ENCODE results near the gene C6orf132. TPM values are rescaled to one million over a fixed set of nuclear protein-coding genes. Genes with fewer than 3 reads are reported as not detected.

Gene C6orf132
- total and polyA plus RNA-seq, 2 of the 8 experiments (the other 6 are each of a cell fraction or from before 2014, with no cell fraction given): 31.5 to 64.0 TPM

- H3K4me3 ChIP-seq (ENCODE audit: extremely low read depth in 1 of 4, insufficient read depth in 2 of 4, low read depth in 3 of 4, low read length in 4 of 4): no peak overlapping the region
- H3K9ac ChIP-seq (replicated peaks in 1 of 4; ENCODE audit: extremely low read depth in 1 of 4, low read depth in 3 of 4, low read length in 3 of 4): no peak overlapping the region
- no peak overlapping the region for H2AK5ac ChIP-seq (ENCODE audit: low read depth, low read length)
- no peaks in the 10 kb centered on the region; a peak in 1 of 7 replicates for H3K4me1 ChIP-seq (replicated peaks in 1 of 4; ENCODE audit: control insufficient read depth in 3 of 4, insufficient read depth in 4 of 4, low read length in 3 of 4)
- no peak overlapping the region for H4K91ac ChIP-seq (replicated peaks; ENCODE audit: insufficient read length, low read length)
- H3K56ac ChIP-seq (replicated peaks; ENCODE audit: insufficient read length, low read depth, low read length): no peak overlapping the region
- peaks cover 0 to 6% of the 10 kb centered on the region in 2 experiments; a peak in 1 of 4 replicates for H3K79me2 ChIP-seq (ENCODE audit: control insufficient read depth in 1 of 2, insufficient read depth in 2 of 2, low read length in 2 of 2)
- H3K4ac ChIP-seq (replicated peaks; ENCODE audit: insufficient read length, low read depth, low read length): no peak overlapping the region
- no peak overlapping the region for H2BK15ac ChIP-seq (ENCODE audit: low read length)
- no peak overlapping the region for H3K14ac ChIP-seq (ENCODE audit: insufficient read length)
- 99% methylated on average over 8 of the region's 8 CpGs; no CpG with 5 or more reads in 1 of the 2 experiments for WGBS, 2 experiments (ENCODE audit: extremely low coverage in 1 of 2, insufficient coverage in 1 of 2, insufficient read length in 1 of 2, insufficient replicate concordance in 2 of 2, low coverage in 1 of 2, low lambda C conversion rate in 2 of 2, missing lambda C conversion rate in 1 of 2)
- peaks cover 18% of the 10 kb centered on the region for H3K79me1 ChIP-seq (ENCODE audit: low read depth, low read length)
- no peak overlapping the region for H2BK5ac ChIP-seq (ENCODE audit: low read depth, low read length)
- no peaks in the 10 kb centered on the region for H3K9me3 ChIP-seq (ENCODE audit: insufficient read depth in 2 of 2, low read depth in 1 of 2, low read length in 1 of 2)
- POLR2A ChIA-PET (ENCODE audit: partially characterized antibody): interaction anchor here (0.6 to 4.9 kb wide), 8 partner anchors 10 to 232 kb away, joined by 3 to 22 read pairs (median 5); partner anchors contain the start of gene C6orf132
- FAIRE-seq: no peak
- no peak overlapping the region for H2BK12ac ChIP-seq (ENCODE audit: low read depth, low read length)
- no peak for DNase-seq (ENCODE audit: low read depth in 1 of 2, low spot score in 2 of 2)
- no peaks in the 10 kb centered on the region for H3K27me3 ChIP-seq (replicated peaks in 1 of 4; ENCODE audit: control insufficient read depth in 3 of 4, extremely low read depth in 1 of 4, insufficient read depth in 3 of 4, low read length in 3 of 4)
- H3K23me2 ChIP-seq (ENCODE audit: low read depth, low read length): no peaks in the 10 kb centered on the region; the same call in 1 of the 2 replicates
- H2BK20ac ChIP-seq (ENCODE audit: low read length): no peak overlapping the region
- H3K23ac ChIP-seq (ENCODE audit: insufficient read length): no peak overlapping the region
- no peak overlapping the region for H4K5ac ChIP-seq (ENCODE audit: insufficient read length, low read depth, low read length)
- peaks cover 4 to 21% of the 10 kb centered on the region in 2 experiments for H4K20me1 ChIP-seq (replicated peaks in 1 of 2; ENCODE audit: control insufficient read depth in 1 of 2, insufficient read depth in 2 of 2, low read length in 2 of 2)
- H3K27ac ChIP-seq (ENCODE audit: low read depth, low read length): no peak overlapping the region
- CTCF ChIA-PET (ENCODE audit: partially characterized antibody): interaction anchor here (0.9 to 3.3 kb wide), 12 partner anchors 9 to 410 kb away, joined by 3 to 12 read pairs (median 4); no protein-coding TSS in a partner anchor
- no peak overlapping the region for H3K4me2 ChIP-seq (ENCODE audit: insufficient read depth in 1 of 2, low read depth in 2 of 2, low read length in 2 of 2)
- no peak for TF ChIP-seq POU5F1 (IDR thresholded peaks at IDR 0.05; ENCODE audit: low read depth, low read length)
- TF ChIP-seq POLR2A (IDR thresholded peaks at IDR 0.05; ENCODE audit: control extremely low read depth in 1 of 2, low read depth in 2 of 2, low read length in 2 of 2): peak in 1 of 2 experiments; percentile 2; a peak in 1 of 3 replicates
- H4K8ac ChIP-seq (ENCODE audit: extremely low read depth, insufficient read depth, low read length): no peak overlapping the region; the same call in 1 of the 2 replicates
- H3K18ac ChIP-seq (ENCODE audit: extremely low read depth, low read length): no peak overlapping the region
- peaks cover 13 to 37% (median 14%) of the 10 kb centered on the region in 4 experiments for H3K36me3 ChIP-seq (ENCODE audit: control insufficient read depth in 2 of 4, insufficient read depth in 4 of 4, low read length in 3 of 4)
- H2BK120ac ChIP-seq (replicated peaks; ENCODE audit: low read depth, low read length): no peak overlapping the region
- H2AFZ ChIP-seq (ENCODE audit: low read length): no peak overlapping the region
These were observed 21.2 kb downstream of the C6orf132 start for GRCh38 chr6:42120895-42121865.

Measured in H1 (cell line).